B cell (primary cell): ENCODE data around the gene PTPN5. TPM values are rescaled to one million over a fixed set of nuclear protein-coding genes. Genes with fewer than 3 reads are reported as not detected.

ENCODE experiments used
- ATAC-seq: fragments of 200-7000 bp; cut with Tn5 transposase; one replicate; pipeline ENCODE4 v1.10.0; 2021; ENCODE audit warnings: low read depth, mild to moderate bottlenecking, moderate number of reproducible peaks, moderate library complexity
- CTCF ChIA-PET: fragments of 350-600 bp; sonication (Branson Sonifier 250); formaldehyde crosslinking; loops from one replicate; lab custom pipeline; 2021; ENCODE audit warnings: antibody characterized with exemption, inconsistent platforms; lab: Charles Lee
- POLR2A ChIA-PET: fragments of 350-600 bp; sonication (Branson Sonifier 250); formaldehyde crosslinking; loops from one replicate; lab custom pipeline; 2021; ENCODE audit warnings: antibody characterized with exemption; lab: Charles Lee
- DNase-seq: peaks from one replicate; pipeline ENCODE4 v3.0.0; 2013
- H2AFZ ChIP-seq: 2 replicates; pipeline ENCODE4 v1.6.1; 2012; ENCODE audit warnings: mild to moderate bottlenecking, low read depth, low read length; ENCODE audit not compliant: insufficient read depth, poor library complexity, severe bottlenecking
- H3K27ac ChIP-seq, 2 donors: 1 replicate in 1 of 2; 2 replicates in 1 of 2; pipeline ENCODE4 v1.5.1; 2012 to 2013; ENCODE audit warnings: low read length in 2 of 2, mild to moderate bottlenecking in 2 of 2, moderate library complexity in 1 of 2
- H3K27me3 ChIP-seq, 4 experiments: fragments of 200-600 bp in 1 of 4; sonication (generic) in 1 of 4; replicated peaks in 1 of 4; 1 replicate in 2 of 4; 2 replicates in 2 of 4; pipeline versions ENCODE4 v1.6.1 to v1.7.0; 2013 to 2016; ENCODE audit warnings: low read length in 3 of 4, mild to moderate bottlenecking in 2 of 4, mixed read lengths in 1 of 4, moderate library complexity in 1 of 4; ENCODE audit not compliant: insufficient read depth in 4 of 4, control insufficient read depth in 3 of 4; ENCODE audit errors: control extremely low read depth in 1 of 4
- H3K36me3 ChIP-seq, 2 experiments: replicated peaks in 1 of 2; 1 replicate in 1 of 2; 2 replicates in 1 of 2; pipeline versions ENCODE4 v1.6.1 to v1.7.1; 2013; ENCODE audit warnings: low read length in 1 of 2; ENCODE audit not compliant: insufficient read depth in 2 of 2, control insufficient read depth in 1 of 2; ENCODE audit errors: control extremely low read depth in 1 of 2, extremely low read depth in 1 of 2
- H3K4me1 ChIP-seq, 2 donors: fragments of 200-600 bp in 1 of 2; sonication (generic) in 1 of 2; 1 replicate in 1 of 2; 2 replicates in 1 of 2; pipeline versions ENCODE4 v1.5.1 to v1.6.1; 2013 to 2017; ENCODE audit warnings: low read length in 2 of 2; ENCODE audit not compliant: control insufficient read depth in 2 of 2, insufficient read depth in 2 of 2
- H3K4me2 ChIP-seq: replicated peaks from 2 replicates; pipeline ENCODE3; 2012; ENCODE audit warnings: mild to moderate bottlenecking, low read depth, low read length; ENCODE audit not compliant: poor library complexity, severe bottlenecking
- H3K4me3 ChIP-seq, 5 experiments: fragments of 200-600 bp in 1 of 5; sonication (generic) in 1 of 5; 1 replicate in 3 of 5; 2 replicates in 2 of 5; pipeline versions ENCODE4 v1.5.1 to v1.7.0; 2011 to 2016; ENCODE audit warnings: low read length in 4 of 5, mild to moderate bottlenecking in 4 of 5, low read depth in 2 of 5, control low read depth in 1 of 5, moderate library complexity in 1 of 5; ENCODE audit not compliant: insufficient read depth in 1 of 5; ENCODE audit errors: control extremely low read depth in 1 of 5, extremely low read depth in 1 of 5
- H3K79me2 ChIP-seq: fragments of 200-600 bp; sonication (generic); one replicate; pipeline ENCODE4 v1.6.0; 2016; ENCODE audit warnings: low read length; ENCODE audit not compliant: control insufficient read depth, insufficient read depth
- H3K9ac ChIP-seq: fragments of 200-600 bp; sonication (generic); 2 replicates; pipeline ENCODE4 v1.6.1; 2017; ENCODE audit warnings: mild to moderate bottlenecking, low read length, moderate library complexity
- H3K9me3 ChIP-seq, 3 donors: one replicate each; pipeline versions ENCODE4 v1.6.1 to v1.7.1; 2013; ENCODE audit warnings: low read length in 2 of 3; ENCODE audit not compliant: control insufficient read depth in 2 of 3, insufficient read depth in 1 of 3; ENCODE audit errors: control extremely low read depth in 1 of 3
- H4K20me1 ChIP-seq: 2 replicates; pipeline ENCODE4 v1.6.0; 2012; ENCODE audit warnings: mild to moderate bottlenecking, low read length; ENCODE audit not compliant: insufficient read depth, control insufficient read depth, poor library complexity, severe bottlenecking
- H3K27ac Mint-ChIP-seq: one replicate; pipeline ENCODE4 v1.8.0; 2021; ENCODE audit warnings: mixed read lengths
- H3K27me3 Mint-ChIP-seq: one replicate; pipeline ENCODE4 v1.8.0; 2021; ENCODE audit warnings: mixed read lengths
- H3K4me1 Mint-ChIP-seq: one replicate; pipeline ENCODE4 v1.8.0; 2021; ENCODE audit warnings: mixed read lengths
- H3K4me3 Mint-ChIP-seq: one replicate; pipeline ENCODE4 v1.8.0; 2021; ENCODE audit warnings: mixed read lengths
- H3K9me3 Mint-ChIP-seq: one replicate; pipeline ENCODE4 v1.8.0; 2022; ENCODE audit warnings: mixed read lengths; ENCODE audit not compliant: insufficient read depth
- CTCF ChIP-seq: fragments of 200-600 bp; IDR thresholded peaks from one replicate; pipeline ENCODE4 v1.8.0; 2022; ENCODE audit warnings: antibody characterized with exemption, mild to moderate bottlenecking
- EZH2 ChIP-seq: IDR thresholded peaks from 2 replicates; pipeline ENCODE4 v1.6.1; 2012; ENCODE audit warnings: borderline replicate concordance, low read depth, mild to moderate bottlenecking, moderate library complexity, low read length; ENCODE audit not compliant: insufficient read depth, poor library complexity, severe bottlenecking
- WGBS: methylation state at CpG from one replicate; pipeline ENCODE4 v1.1.5; 2013; ENCODE audit warnings: missing lambda C conversion rate; ENCODE audit not compliant: insufficient coverage; 5-methylcytosine and 5-hydroxymethylcytosine counted together
- intact Hi-C: fragments of 100-400 bp; cut with micrococcal nuclease; formaldehyde crosslinking; loops from one replicate; pipeline ENCODE4 v1.10.0; 2022
- polyA plus RNA-seq: library from polyadenylated mRNA; depleted of rRNA; stranded (reverse); fragments of >200 nt; gene quantifications from 2 replicates; pipeline ENCODE4 v1.2.3, GENCODE V29; 2012
- total RNA-seq, 2 donors: library from RNA; stranded (reverse); fragments of 120-200 nt in 1 of 2; gene quantifications; 1 replicate in 1 of 2; 2 replicates in 1 of 2; pipeline versions ENCODE4 v1.2.3 to v1.2.4, GENCODE V29; 2013 to 2022

PTPN5 gene
- total and polyA plus RNA-seq, 2 donors (not counting 1 experiment from before 2014, with no cell fraction given): not detected

DNA sequence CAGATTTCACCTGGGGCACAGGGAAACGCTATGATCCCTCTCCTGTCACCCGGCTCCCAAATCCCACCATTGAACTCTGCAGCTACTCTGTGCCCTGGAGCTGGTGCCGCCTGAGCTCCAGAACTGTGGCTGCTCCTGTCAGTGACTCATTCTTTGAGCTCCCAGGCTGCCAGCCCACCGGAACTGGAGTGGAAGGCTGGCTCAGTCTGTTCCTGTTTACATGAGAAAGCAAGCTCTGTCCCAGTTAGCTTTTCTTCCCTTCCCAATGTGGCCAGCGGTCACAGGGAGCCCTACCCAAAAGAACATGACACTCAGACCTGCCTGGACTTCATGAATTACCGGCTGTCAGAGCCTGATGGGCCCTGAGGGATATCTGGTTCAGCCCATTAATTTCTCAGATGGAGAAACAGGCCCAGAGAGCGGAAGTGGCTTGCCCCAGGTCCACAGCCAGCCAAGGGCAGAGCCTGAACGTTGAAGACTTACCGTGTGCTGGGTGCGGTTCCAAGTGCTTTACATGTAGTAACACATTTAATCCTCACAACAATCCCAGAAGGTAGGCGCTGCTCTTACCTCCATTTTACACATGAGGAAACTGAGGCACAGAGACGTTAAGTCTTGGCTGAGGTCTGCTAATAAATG is 41.8 kb downstream of the PTPN5 start:
- ATAC-seq (no peak), DNase-seq (no peak)
- no peaks in the 10 kb centered on the region for H4K20me1 ChIP-seq
- ChIA-PET POLR2A (no interaction called here), CTCF (interaction anchor here (1.3 kb wide), 1 partner anchor 27 kb away, joined by 3 read pairs; no protein-coding TSS in a partner anchor)
- H3K4me1 Mint-ChIP-seq: no peaks in the 10 kb centered on the region
- no peaks in the 10 kb centered on the region for H3K4me1 ChIP-seq
- H3K9me3 Mint-ChIP-seq: no peaks in the 10 kb centered on the region
- H3K27ac ChIP-seq: no peak overlapping the region
- WGBS: 57% methylated on average over 9 of the region's 12 CpGs
- H2AFZ ChIP-seq: no peak overlapping the region
- no peaks in the 10 kb centered on the region for H3K9me3 ChIP-seq
- no peak for TF ChIP-seq CTCF
- no peak for TF ChIP-seq EZH2
- no peaks in the 10 kb centered on the region for H3K36me3 ChIP-seq
- H3K4me3 ChIP-seq: no peak overlapping the region
- no peaks in the 10 kb centered on the region for H3K79me2 ChIP-seq
- H3K4me2 ChIP-seq: no peak overlapping the region
- peaks cover 28% of the 10 kb centered on the region for H3K27me3 Mint-ChIP-seq
- H3K27me3 ChIP-seq: peaks cover 0 to 16% (median 3%) of the 10 kb centered on the region in 4 experiments
- no peak overlapping the region for H3K4me3 Mint-ChIP-seq
- intact Hi-C loops: no loop called here
- H3K9ac ChIP-seq: no peak overlapping the region
- no peak overlapping the region for H3K27ac Mint-ChIP-seq

DNA sequence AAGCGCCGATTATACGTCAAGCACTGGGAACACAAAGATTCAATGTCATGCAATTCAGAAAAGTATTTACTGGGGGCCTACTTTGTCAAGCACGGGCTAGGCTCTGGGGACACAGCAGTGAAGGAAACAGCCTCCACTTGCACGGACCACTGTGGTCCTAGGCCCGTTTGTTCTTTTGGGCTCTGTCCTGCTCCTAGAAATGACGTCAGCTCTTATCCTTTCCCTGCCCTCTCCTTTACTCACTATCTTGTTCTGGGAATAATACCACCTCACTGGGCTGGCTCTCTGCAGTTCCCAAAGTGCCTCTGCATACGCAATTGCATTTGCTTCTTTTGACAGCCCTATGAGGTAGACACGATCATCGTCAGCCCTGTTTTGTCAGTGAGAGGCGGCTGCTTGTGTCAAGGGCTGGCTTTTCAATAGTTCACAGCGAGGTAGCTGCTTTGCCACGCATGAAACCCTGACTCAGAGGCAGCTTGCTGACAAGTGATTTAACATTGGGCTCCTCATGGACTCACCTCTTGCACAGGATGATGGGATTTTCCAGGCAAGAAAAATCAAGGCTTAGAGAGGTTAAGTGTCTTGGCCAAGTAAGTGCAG is 42.7 kb downstream of the PTPN5 start:
- TF ChIP-seq CTCF: no peak
- TF ChIP-seq EZH2: no peak
- no peak overlapping the region for H3K27ac Mint-ChIP-seq
- Histone ChIP-seq H3K4me1 (no peaks in the 10 kb centered on the region), H3K4me3 (no peak overlapping the region), H3K9me3 (no peaks in the 10 kb centered on the region), H3K27ac (no peak overlapping the region), H3K4me2 (no peak overlapping the region), H3K9ac (no peak overlapping the region), H3K36me3 (no peaks in the 10 kb centered on the region), H3K79me2 (no peaks in the 10 kb centered on the region), H2AFZ (no peak overlapping the region), H4K20me1 (no peaks in the 10 kb centered on the region), H3K27me3 (peaks cover 0 to 16% (median 3%) of the 10 kb centered on the region in 4 experiments)
- POLR2A ChIA-PET: no interaction called here
- WGBS: 93% methylated on average over 11 of the region's 13 CpGs
- peaks cover 27% of the 10 kb centered on the region for H3K27me3 Mint-ChIP-seq
- no peaks in the 10 kb centered on the region for H3K9me3 Mint-ChIP-seq
- no peak overlapping the region for H3K4me3 Mint-ChIP-seq
- ATAC-seq (no peak), DNase-seq (no peak)
- no peaks in the 10 kb centered on the region for H3K4me1 Mint-ChIP-seq
- CTCF ChIA-PET: no interaction called here
- intact Hi-C loops: no loop called here
